K562 (cell line): ENCODE measurements around the gene FAM83E. TPM values are rescaled to one million over a fixed set of nuclear protein-coding genes. Genes with fewer than 3 reads are reported as not detected.

Experiments used
- ARID3A ChIP-seq: IDR thresholded peaks from 2 replicates; pipeline ENCODE4 v1.6.1; 2012; ENCODE audit warnings: low read depth, low read length, improper control_type of control experiment, borderline replicate concordance
- CSDE1 ChIP-seq, 2 experiments: fragments of 450-650 bp; IDR thresholded peaks; 2 replicates each; pipeline ENCODE4 v1.6.1; 2016; ENCODE audit warnings: mild to moderate bottlenecking in 1 of 2
- CTCFL ChIP-seq: IDR thresholded peaks from 2 replicates; pipeline ENCODE4 v1.6.1; 2011; ENCODE audit warnings: borderline replicate concordance, low read depth, mild to moderate bottlenecking, moderate library complexity, low read length; ENCODE audit not compliant: insufficient read depth, poor library complexity, severe bottlenecking
- ETS2 ChIP-seq: IDR thresholded peaks from 2 replicates; pipeline ENCODE4 v1.6.1; 2016; ENCODE audit warnings: borderline replicate concordance, missing genetic modification characterization, mild to moderate bottlenecking, moderate library complexity, missing compliant biosample characterization; ENCODE audit not compliant: poor library complexity, severe bottlenecking
- LCOR ChIP-seq: sonication (generic); formaldehyde crosslinking; IDR thresholded peaks from 2 replicates; pipeline ENCODE4 v1.8.0; 2022; ENCODE audit warnings: mild to moderate bottlenecking, missing genetic modification reagents
- XRCC5 ChIP-seq: fragments of 200-400 bp; formaldehyde crosslinking; IDR thresholded peaks from 2 replicates; pipeline ENCODE4 v1.6.1; 2017; ENCODE audit warnings: low read depth, mild to moderate bottlenecking, low read length
- ZBTB33 ChIP-seq: sonication (generic); formaldehyde crosslinking; IDR thresholded peaks from 2 replicates; pipeline ENCODE4 v1.8.1; 2023; ENCODE audit warnings: mild to moderate bottlenecking, missing genetic modification reagents
- ZBTB40 ChIP-seq, 2 experiments: fragments of 450-650 bp in 1 of 2; sonication (generic) in 1 of 2; formaldehyde crosslinking in 1 of 2; IDR thresholded peaks; 2 replicates each; pipeline versions ENCODE4 v1.7.1 to v1.9.0; 2016 to 2022; ENCODE audit warnings: inconsistent platforms in 1 of 2, mild to moderate bottlenecking in 1 of 2, missing genetic modification reagents in 1 of 2
- ZSCAN29 ChIP-seq: fragments of 450-650 bp; IDR thresholded peaks from 2 replicates; pipeline ENCODE4 v1.6.1; 2017
- polyA plus RNA-seq, 8 experiments: library from polyadenylated mRNA; depleted of rRNA in 4 of 8; stranded (reverse) in 5 of 8; unstranded in 3 of 8; fragments of >200 nt; fragmentation: Nextera tagmentation in 2 of 8; fragmentation: Illumina TruSeq in 1 of 8; extraction: Ambion mirVana in 2 of 8; extraction: Trizol in 1 of 8; gene quantifications; 2 replicates each; pipeline versions ENCODE4 v1.2.1 to v1.2.3, GENCODE V29; 2011 to 2014; ENCODE audit warnings: inconsistent platforms in 1 of 8, missing spikeins in 1 of 8
- total RNA-seq, 7 experiments: library from RNA; depleted of rRNA in 6 of 7; stranded (reverse); fragments of >200 nt in 6 of 7; fragmentation: Illumina TruSeq in 2 of 7; extraction: Trizol in 2 of 7; gene quantifications; 2 replicates each; pipeline versions ENCODE4 v1.2.1 to v1.2.3, GENCODE V29; 2011 to 2021; ENCODE audit warnings: low replicate concordance in 1 of 7
- TF ChIP-seq, protein P1 (sequence below): sonication (generic); formaldehyde crosslinking; IDR thresholded peaks from 2 replicates; pipeline ENCODE4 v1.9.0; 2022; ENCODE audit warnings: mild to moderate bottlenecking, missing genetic modification reagents

Gene FAM83E
- total and polyA plus RNA-seq, 9 of the 15 experiments (the other 6 are each of a cell fraction or from before 2014, with no cell fraction given) = 0.15 to 0.87 (median 0.29) TPM; not detected in 4

DNA sequence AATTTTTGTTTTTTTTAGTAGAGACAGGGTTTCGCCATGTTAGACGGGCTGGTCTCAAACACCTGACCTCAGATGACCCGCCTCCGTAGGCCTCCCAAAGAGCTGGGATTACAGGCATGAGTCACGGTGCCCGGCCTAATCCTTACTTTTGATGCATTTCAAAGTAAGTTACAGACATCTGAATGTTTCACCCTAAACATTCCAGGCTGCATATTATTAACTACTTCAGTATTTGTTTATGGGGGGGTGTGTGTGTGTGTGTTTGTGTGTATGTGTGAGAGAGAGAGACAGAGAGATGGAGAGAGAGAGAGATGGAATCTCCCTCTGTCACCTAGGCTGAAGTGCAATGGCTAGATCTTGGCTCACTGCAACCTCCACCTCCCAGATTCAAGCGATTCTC is 49.8 kb downstream of the FAM83E start (continued):
- TF ChIP-seq ARID3A = no peak
- no peak for TF ChIP-seq XRCC5
- no peak for TF ChIP-seq LCOR (CRISPR knock-in tag)
- no peak for TF ChIP-seq CTCFL
- no peak for TF ChIP-seq ZBTB40 (IDR thresholded peaks at IDR 0.05)
- no peak for TF ChIP-seq ZBTB40 (CRISPR knock-in tag; IDR thresholded peaks at IDR 0.05)
- TF ChIP-seq, protein P1, sequence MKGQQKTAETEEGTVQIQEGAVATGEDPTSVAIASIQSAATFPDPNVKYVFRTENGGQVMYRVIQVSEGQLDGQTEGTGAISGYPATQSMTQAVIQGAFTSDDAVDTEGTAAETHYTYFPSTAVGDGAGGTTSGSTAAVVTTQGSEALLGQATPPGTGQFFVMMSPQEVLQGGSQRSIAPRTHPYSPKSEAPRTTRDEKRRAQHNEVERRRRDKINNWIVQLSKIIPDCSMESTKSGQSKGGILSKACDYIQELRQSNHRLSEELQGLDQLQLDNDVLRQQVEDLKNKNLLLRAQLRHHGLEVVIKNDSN (CRISPR knock-in tag) = 0 out of 2 replicates have a peak, but pooled peaks have one; percentile 13
- TF ChIP-seq CSDE1 (IDR thresholded peaks at IDR 0.05) = no peak
- no peak for TF ChIP-seq ETS2
- no peak for TF ChIP-seq ZSCAN29
- TF ChIP-seq ZBTB33 (CRISPR knock-in tag) = no peak
